GM12801 (cell line): ENCODE measurements around the gene RABEP2.

ENCODE experiments used
- TF ChIP-seq, protein P1 (sequence below): IDR thresholded peaks from one replicate; pipeline ENCODE4 v1.5.1; 2011; ENCODE audit warnings: control low read depth; ENCODE audit not compliant: insufficient read length; ENCODE audit errors: extremely low read depth

RABEP2 gene

DNA sequence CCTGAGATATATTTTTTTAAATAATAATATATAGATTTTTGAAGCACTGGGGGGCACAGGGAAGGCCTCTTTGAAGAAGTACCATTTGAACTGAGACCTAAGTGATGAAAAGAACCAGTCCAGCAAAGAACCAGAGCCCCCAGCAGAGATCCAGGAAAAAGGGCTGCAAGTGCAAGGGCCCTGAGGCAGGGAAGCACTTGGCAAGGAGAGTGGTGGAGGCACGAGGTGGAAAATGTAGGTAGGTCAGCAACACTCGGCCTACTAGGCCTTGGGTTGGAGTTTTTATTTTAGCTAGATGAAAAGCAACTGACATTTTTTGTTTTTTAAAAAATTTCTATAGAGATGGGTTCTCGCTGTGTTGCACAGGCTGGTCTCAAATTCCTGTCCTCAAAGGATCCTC is 5.2 kb upstream of the RABEP2 start:
- TF ChIP-seq, protein P1, sequence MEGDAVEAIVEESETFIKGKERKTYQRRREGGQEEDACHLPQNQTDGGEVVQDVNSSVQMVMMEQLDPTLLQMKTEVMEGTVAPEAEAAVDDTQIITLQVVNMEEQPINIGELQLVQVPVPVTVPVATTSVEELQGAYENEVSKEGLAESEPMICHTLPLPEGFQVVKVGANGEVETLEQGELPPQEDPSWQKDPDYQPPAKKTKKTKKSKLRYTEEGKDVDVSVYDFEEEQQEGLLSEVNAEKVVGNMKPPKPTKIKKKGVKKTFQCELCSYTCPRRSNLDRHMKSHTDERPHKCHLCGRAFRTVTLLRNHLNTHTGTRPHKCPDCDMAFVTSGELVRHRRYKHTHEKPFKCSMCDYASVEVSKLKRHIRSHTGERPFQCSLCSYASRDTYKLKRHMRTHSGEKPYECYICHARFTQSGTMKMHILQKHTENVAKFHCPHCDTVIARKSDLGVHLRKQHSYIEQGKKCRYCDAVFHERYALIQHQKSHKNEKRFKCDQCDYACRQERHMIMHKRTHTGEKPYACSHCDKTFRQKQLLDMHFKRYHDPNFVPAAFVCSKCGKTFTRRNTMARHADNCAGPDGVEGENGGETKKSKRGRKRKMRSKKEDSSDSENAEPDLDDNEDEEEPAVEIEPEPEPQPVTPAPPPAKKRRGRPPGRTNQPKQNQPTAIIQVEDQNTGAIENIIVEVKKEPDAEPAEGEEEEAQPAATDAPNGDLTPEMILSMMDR, result no peak

DNA sequence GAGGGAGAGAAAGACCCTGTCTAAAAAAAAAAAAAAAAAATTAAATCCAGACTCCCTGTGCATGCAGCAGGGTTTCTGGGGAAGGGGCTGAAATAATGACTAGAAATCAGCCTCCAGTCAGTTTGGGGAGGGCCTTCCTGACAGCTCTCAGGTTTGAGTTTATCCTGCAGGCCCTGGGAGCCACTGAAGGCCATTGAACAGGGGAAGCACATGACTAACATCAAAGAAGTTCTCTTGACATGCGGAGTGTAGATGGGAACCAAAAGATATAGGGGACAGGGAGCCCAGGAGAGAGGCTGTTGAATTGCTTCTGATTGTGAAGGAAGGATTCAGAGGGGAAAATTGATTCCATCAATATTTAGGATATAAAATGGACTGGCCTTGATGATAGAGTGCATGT is 2.8 kb upstream of the RABEP2 start:
- TF ChIP-seq, protein P1, result no peak

DNA sequence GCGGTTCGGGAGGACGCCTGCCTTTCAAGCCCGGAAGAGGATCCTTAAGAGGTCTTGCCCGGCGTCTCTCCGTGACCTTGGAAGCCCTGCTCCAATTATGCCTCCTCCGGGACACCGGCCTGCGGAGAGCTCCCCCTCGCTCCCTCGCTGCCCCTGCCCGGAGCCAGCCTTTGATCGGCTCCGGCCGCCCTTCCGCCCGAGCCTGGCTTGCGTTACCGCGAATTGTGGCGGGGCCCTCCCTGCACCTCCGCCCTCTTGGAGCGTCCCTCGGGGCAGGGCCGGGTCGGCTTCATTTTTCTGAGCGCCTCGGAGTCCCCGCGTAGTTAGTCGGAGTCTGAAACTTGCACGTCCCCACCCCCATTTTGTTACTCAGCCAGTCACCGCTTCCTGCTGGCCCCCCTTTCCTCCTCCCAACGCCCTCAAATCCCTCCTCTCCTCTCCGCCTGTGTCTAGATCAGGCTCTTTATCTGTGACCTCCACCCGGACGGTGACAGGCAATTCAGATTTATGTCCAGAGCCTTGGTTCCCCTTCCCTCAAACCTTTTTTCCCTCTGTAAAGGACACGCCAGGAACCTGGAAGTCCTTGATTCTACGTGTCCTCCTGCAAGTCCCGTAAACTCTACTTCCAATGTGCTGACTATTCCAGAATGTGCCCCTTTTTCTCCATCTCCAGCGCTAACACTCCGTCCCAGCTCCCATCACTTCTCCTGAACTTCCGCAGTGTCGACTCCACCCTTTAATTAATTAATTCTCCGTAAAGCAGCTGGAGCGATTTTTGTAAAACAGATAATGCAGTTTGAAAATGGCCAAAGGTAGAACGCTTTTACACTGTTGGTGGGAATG is 569 bp upstream of the RABEP2 start:
- TF ChIP-seq, protein P1, result no peak

DNA sequence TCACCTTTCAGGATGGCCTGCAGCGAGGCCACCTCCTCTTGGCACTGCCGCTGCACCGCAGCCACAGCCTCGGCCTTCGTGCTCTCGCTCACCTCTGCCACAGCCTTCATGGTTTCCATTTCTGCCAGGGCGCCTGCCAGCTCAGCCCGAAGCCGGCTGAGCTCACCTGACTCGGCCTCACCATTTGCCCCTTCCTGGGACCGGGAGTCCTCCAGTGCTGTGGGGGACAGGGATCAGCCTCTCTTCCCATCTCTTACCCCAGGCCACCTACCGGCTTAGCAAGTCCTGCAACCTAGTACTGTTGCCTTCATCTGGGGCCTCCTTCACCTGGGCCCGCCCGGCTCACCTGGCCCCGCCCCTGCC is 658 bp downstream of the RABEP2 start:
- TF ChIP-seq, protein P1, result no peak

DNA sequence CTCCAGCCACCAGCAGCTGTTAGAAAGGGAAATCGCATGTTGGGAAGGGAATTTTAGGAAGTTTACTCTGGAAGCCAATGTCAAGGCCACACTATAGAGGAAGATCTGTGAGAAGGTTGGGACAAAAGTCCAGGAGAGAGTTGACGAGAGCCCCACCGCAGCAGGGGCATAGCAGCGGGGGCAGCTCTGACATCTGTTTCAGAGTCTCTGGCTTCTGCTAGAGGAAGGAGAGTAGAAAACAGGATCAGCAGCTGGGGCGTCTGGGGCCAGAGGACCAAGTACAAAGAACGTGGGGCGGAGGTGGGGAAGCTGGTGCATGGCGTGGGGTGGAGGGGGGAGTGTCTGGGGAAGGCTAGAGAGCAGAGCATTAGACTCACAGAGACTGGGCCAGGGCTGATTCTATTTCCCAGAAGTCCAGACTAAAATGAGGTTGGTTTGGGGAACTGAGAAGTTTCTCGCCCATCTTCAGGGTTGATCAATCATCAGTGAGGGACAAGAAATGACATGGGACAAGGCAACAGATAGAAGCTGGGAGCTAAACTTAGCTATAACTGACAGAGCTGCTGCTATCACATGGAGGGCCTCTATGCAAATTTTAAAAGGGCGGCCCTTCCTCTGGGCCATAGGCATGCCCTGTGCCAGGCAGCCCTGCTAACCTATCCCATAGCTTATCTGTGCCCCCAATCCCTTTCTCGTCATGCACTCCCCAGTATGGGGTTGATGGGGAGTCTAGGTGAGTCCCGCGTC is 1.2 kb downstream of the RABEP2 start:
- TF ChIP-seq, protein P1, result no peak

DNA sequence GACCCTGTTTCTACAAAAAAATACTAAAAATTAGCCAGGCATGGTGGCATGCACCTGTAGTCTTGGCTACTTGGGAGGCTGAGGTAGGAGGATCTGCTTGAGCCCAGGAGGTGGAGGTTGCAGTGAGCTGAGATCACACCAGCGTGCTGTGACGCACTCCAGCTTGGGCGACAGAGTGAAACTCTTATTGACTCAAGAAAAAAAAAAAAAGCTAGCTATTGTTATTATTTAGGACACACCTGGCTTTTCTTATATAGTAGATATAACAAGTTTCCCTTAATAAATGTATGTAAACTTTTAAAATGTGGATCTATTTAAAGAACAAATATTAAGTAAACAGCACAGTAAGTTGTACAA is 1.8 kb downstream of the RABEP2 start:
- TF ChIP-seq, protein P1, result no peak

DNA sequence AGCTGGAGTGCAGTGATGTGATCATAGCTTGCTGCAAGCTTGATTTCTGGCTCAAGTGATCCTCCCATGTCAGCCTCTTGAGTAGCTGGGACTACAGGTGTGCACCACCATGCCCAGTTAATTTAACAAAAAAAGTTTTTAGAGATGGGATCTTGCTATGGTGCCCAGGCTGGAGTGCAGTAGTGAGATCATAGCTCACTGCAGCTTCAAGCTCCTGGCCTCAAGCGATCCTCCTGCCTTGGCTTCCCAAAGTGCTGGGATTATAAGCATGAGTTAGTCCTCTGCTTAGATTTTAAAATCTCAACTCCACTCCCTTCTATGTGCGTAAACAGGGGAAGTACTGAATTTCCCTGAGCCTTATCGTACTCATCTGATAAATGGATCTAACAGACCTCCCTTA is 6.3 kb downstream of the RABEP2 start:
- TF ChIP-seq, protein P1, result no peak
